NB4 (cell line): ENCODE measurements around the gene KRT3.

Source experiments
- CTCF ChIP-seq: IDR thresholded peaks from one replicate; pipeline ENCODE4 v1.5.1; 2012; ENCODE audit warnings: low read depth, low read length
- MAX ChIP-seq: IDR thresholded peaks from 2 replicates; pipeline ENCODE4 v1.6.1; 2011; ENCODE audit warnings: low read depth, low read length
- MYC ChIP-seq: IDR thresholded peaks from 2 replicates; pipeline ENCODE4 v1.6.1; 2011; ENCODE audit warnings: low read depth, low read length
- POLR2A ChIP-seq: IDR thresholded peaks from 2 replicates; pipeline ENCODE4 v1.6.1; 2011; ENCODE audit warnings: mild to moderate bottlenecking; ENCODE audit not compliant: insufficient read length; ENCODE audit errors: extremely low read depth

- TF ChIP-seq CTCF, result no peak
- no peak for TF ChIP-seq POLR2A
- no peak for TF ChIP-seq MAX
- TF ChIP-seq MYC, result no peak
Measured at GRCh38 chr12:52763036-52763659, 32.8 kb downstream of the KRT3 start.
